SHP77 treated with DMSO at 0.1 percent for 48 hours (cell line): ENCODE data around the gene CSPG4.
"Not testable (repeated sequence)": the region's sequence is repeated elsewhere in the genome, so short reads cannot be mapped to it uniquely, and the experiment has no call there.

Experiments
- DNase-seq: peaks from one replicate; lab custom pipeline; 2025; lab: John Stamatoyannopoulos, UW

The CSPG4 gene

DNA sequence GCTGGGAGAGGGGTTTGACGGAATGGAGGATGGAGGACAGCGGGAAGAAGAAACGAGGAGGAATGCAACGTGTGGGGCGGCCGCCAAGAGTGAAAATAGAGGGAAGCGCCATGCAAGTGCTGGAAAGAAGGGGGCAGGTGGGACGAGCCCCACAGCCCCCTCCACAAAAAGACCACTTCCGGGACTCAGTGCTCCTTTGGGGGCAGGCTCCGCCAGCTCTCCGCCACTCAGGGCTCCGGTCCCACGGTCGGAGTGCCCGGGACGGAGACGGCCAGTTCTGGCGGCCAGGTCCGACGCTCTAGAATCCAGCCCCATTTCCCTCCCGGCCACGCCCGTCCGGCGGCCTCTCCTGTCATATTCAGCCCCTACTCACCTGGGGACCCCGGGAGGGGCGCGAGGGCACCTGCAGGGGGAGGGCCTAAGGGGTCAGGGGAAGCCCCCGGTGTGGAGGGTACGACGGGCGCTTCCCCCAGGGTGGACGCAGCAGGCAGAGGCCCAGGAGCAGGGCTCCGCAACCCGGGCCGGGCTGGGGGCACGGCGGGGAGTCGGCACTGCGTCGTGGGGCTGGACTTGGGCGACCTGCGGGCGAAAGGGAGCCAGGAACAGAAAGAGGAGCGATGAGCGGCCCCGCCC lies 25.5 kb upstream of the CSPG4 start:
- no peak for DNase-seq

DNA sequence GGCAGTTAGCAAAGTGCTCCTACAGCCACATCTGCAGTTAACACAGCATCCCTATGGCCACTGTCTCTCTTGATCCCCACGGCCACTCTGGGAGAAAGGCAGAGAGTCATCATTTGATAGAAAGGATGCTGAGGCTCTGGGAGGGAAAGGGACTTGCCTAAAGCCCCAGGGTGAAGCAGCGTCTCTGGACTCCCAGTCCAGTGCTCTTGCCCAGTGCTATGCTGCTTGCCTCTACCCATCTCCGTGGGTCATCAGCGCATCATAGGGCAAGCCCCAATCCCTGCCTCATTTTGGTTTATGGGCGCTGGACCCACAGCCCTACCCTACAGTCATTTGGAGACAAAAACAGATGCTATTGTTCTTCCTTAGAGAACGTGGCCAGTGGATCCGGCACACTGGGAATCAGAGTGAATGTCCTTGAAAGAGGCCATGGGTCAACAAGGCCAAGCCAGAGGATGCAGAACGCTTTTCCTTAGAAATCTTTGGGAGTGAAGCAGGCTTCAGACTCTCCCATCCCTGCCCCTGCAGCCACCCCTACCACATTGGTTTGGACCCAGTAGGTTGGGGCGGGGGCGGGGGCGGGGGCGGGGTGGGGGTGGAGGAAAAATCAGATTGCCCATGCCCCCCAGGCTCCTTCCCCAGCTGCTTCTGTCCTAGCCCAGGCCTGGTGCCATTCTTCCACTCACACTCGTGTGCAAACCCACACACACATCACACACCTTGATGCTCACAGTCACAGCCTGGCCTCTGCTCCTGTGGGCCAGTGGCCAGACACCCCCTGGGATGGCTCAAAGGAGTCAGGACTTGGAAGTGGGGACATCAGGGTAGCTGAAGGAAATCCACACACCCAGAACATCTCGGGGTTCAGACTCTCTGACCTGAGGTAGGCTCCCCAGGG lies 24.7 kb upstream of the CSPG4 start:
- not testable (repeated sequence) for DNase-seq

DNA sequence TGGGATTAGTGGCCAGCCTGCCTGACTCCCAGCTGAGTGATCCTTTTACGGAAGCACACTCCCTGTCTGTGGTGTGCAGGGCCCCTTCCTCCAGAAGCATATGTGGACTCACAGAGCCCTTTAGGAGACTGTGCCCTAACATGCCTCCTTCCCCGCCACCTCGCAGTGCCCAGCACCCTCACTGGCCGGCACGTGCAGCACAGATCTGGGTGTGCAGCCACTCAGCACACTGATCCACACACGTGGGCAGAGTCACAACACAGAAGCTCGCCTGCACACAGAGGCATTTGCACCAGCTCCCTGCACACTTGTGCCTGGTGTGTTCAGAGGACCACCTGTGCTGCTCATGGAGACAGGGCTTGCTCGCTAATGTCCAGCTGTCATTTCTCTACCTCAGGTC lies 23.6 kb upstream of the CSPG4 start:
- no peak for DNase-seq

DNA sequence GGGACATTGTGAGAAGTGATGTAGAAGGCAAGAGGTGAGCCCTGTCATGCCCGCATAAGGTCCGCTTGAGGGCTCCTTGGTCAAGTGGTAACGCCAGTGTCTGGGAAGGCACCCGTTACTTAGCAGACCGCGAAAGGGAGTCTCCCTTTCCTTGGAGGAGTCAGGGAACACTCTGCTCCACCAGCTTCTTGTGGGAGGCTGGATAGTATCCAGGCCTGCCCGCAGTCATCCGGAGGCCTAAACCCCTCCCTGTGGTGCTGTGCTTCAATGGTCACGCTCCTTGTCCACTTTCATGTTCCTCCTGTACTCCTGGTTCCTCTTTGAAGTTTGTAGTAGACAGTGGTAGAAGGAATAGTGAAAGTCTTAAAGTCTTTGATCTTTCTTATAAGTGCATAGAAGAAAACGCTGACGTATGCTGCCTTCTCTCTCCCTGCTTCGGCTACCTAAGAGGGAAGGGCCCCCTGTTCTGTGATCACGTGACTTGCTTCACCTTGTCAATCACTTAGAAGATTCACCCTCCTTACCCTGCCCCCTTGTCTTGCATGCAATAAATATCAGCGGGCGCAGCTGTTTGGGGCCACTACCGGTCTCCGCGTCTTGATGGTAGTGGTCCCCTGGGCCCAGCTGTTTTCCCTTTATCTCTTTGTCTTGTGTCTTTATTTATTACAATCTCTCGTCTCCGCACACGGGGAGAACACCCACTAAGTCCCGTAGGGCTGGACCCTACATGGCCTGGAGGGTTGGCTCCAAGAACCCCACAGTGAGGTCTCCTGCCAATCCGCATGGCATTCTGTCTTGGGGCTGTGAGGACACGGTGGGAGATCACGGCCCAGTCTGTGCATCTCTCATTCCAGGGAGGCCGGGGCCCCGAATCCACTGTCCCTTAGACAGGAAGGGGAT lies 22.5 kb upstream of the CSPG4 start:
- not testable (repeated sequence) for DNase-seq

DNA sequence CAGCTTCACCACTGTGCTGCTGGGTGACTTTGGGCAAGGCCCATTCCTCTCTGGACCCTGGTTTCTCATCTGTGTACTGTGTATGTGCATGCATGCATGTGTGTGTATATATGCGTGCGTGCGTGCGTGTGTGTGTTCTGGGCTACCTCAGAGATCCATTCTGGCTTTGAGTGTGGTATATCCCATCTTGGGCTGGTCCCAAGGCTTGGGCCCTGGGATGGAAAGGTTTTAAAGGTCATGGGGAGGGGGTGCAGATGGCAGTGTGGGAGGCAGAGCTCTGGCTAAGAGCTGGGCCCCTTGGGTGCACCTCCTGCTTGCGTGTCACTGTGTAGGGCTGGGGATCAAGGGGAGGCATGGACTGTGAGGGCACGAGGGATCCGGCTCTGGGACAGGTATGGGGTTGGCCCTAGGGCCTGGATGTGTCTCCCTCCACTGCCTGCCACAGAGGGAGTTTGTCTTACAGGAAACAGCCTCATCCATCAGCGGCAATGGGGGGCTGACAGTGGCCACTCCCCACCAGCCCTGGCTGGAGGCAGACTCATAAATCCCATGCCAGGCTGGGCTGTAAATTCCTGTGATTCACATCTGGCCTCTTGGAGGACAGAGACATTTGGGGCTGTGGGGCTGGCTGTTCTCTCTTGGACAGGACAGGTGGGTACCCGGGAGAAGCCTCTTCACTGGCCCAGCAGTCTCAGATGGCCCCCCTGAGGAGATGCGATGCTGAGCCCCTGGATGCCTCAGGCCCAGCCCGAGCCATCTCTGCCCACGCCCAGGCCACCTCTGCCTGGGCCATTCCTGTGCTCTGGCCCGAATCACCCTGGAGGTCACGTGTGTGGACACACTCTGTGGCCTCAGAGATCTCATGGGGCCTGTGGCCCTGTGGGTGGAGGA lies 21.4 kb upstream of the CSPG4 start:
- DNase-seq = no peak

DNA sequence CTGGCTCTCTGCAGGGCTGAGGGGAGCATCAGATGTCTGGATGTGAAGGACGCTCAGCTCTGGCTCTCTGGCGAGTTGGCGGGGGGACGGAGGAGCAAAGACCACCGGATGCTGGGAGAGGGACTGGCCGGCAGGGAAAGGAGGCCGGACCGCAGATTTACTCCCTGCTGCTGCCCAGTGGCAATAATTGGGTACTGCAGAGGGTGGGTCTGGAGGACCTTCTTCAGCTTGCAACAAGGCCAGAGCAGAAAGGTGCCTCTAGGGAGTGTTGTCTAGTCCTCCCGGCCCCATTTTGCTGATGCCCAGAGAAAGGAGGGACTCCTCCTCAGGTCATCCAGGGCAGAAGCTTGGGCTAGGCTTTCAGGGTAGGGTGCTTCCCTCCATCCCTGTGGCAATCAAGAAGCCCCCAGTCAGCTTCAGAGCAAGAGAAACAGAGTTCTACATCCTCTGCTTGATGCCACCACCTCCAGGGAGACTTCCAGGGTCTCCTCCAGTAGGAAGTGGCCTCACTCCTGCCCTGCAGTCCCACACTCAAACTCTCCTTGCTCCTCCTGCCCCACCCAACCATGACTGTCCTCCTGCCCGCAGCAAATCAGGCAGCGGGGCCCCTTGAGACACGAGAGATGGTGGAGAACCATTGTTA lies 20.3 kb upstream of the CSPG4 start:
- DNase-seq = peak; percentile 47

DNA sequence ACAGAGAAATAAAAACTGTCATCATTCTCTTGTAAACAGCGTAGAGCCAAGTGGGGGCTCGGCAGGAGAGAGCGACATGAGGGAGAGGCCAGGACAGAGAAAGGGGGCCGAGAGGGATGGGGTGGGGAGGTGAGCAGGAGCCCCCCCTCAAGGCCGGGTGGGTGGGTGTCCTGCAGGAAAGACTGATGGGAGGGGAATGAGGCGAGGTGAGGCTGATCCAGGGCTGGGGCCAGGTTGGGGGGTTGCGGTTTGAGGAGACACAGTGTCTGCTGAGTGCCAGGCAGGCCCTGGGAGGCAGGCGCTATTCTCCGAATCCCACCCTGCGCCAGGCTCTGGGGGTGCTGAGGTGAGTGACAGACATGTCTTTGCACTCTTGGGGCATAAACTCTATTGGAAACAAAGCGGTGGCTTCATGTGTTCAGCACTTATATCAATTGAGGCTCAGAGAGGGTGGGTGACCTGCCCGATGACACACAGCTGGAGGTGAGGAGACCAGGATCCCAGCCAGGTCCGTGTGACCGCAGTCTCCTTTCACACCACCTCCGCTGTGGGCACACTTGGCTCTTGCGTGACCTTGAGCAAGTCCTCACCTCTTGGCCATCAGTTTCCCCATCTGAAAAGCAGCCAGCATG lies 19.6 kb upstream of the CSPG4 start:
- DNase-seq = no peak

DNA sequence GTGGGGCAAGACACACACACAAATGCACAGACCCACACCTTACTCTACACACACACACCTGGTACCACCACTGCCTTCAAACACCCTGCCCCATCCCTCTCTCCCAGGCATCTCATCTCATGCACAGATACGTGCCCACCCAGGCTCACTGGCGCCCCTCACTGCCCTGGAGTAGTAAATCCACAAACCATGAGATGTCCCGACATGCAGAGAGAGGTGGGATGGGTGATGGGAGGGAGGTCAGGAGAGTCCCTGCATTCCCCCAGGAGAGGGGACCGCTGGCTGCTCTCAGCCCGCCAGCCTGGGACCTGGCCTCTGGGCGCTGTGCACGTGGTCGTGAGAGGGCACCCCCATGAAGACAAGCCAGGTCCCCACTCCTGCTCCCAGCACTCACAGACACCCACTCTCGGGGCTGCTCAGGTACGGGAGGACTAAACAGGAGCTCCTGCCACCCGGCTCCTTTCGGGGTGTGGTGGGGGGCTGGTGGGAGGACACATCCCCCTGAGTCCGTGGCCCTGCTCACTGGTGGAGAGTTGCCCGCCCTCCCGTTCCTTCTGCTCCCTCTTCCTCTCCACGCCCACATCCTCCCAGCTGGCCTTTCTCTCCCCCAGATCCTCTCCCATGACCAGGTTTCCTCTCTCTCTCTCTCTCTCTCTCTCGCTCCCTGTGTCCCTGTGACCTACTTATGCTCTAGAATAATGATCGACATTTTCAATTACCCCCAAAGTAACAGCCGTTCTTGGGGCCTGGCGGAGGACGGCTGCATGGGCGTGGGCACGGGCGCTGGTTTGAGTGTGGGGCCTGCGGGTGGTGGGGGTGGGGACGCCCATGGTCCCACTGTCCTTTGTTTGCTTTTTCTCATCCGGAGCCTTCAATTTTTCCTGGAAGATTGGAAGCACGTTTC lies 18.9 kb upstream of the CSPG4 start:
- no peak for DNase-seq

DNA sequence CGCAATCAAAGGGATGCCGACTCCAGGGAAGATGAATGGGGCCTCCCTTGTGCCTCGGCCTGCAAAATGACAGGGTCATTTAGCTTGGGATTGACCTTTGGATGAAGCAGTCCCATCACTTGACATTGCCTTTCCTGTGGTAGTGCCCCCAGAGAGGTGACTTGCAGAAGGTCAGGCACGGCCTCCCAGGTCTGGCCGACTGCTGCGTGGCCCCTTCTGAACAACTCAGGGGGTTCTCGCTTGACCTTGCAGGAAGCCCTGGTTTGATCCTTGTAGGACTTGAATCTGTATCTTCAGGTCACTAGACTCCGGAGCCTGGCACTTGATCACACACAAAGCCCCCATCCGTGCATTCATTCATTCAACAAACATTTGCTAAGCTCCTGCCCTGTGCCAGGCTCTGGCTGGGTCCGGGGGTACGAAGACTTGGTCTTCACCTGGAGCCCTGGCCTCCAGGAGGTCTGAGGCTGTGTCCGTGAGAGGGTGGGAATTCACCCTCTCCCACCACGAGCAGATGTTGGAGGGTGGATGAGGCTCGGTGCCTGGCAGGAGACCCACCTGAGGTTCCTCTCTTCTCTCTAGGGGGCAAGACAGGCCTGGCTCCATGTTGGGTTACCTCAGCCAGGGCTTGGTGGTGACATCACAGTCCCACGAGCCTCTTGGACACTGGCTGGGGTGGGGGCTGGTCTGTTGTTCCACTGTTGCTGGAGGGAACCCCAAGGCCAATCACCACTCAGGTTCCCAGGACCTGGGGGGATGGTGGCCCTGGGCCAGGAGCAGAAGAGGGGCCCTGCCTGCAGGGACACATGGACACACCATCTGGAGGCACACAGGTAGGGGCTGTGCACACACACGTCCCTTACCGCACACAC lies 18.0 kb upstream of the CSPG4 start:
- DNase-seq = not testable (repeated sequence)

DNA sequence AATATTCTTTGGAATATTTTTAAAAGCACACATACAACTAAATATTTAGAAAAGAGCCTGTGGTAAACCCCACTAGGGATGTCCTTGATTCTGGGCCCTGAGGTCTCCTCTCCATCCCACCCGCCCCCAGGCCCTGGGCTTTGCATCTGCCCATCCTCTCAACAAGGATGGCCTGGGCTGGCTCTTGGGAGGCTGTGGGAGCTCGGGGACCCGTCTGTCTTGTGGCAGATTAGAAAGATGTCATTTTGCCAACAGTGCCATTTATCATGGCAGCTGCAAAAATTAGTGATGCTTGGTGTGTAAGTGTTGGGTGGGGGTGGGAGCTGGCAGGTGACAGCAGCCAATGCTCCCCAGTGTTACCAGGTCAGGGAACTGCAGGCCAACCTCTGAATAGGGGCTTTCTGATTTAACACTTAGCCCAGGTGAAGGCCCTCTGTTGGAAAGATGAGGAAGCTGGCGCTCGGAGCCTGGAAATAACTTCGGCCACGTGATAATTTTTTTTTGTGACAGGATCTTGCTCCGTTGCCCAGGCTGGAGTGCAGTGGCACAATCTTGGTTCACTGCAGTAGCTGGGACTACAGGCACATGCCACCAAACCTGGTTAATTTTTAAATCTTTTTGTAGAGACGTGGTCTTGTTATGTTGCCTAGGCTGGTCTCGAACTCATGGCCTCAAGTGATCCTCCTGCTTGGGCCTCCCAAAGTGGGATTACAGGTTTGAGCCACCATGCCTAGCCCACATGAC lies 16.9 kb upstream of the CSPG4 start:
- DNase-seq = no peak

DNA sequence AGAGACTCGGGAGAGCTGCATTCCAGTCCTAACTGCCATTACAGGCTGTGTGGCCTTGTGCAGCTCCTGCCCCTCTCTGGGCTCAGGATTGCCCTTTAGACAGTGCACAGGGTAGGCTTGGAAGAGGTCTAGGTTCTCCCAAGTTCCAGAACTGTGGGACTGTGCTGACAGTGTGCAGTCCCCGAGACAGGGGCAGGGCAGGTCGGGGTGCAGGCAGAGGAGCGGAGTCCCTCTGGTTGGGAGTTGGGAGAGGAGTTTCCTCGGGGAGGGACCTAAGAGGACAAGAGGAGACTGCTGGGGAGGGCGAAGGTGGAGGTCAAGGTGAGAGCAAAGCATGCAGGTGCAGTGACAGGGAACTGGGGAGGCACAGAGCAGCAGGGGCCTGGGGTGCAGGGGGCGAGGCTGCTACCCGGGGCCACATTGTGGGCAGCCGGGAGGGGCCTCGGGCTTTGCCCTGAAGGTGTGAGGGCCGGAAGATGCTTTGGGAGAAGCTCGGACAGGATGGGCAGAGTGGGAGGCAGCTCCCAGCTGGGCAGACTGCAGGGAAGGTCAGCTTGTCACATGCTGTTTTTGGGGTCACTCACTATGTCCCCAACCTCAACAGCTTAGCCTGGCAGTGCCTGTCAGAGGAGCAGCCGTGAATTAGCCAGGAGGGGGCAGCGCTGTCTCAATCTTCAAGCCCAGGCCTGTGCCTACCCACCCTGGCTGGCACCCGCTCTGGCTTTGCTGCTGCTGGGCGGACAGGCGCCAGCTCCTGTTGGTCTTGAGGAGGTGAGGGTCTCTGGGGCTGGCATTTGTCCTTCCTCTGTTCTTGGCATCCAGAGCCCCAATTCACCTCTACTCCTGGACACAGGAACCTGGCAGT lies 15.4 kb upstream of the CSPG4 start:
- no peak for DNase-seq

DNA sequence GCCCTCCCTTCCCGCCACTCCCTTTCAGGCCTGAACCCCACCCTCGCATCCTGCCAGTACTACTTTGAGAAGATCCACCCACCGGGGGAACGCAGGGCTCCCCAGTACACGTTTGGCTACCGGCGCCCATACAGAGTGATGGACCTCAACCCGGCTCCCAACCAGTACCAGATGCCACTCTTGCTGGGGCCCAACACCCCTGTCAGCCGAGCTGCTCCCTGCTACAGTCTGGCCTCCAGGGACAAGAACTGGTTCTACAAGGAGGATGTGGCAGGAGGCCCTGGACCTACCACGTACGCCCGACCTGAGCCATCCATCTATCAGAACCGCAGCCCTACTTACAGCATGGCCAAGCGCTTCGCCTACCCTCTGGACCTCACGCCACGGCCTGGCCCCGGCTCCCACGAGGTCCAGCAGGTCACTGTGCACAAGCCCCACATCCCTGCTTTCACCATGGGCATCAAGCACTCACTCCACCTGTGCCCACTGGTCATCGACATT lies 14.4 kb upstream of the CSPG4 start:
- no peak for DNase-seq

DNA sequence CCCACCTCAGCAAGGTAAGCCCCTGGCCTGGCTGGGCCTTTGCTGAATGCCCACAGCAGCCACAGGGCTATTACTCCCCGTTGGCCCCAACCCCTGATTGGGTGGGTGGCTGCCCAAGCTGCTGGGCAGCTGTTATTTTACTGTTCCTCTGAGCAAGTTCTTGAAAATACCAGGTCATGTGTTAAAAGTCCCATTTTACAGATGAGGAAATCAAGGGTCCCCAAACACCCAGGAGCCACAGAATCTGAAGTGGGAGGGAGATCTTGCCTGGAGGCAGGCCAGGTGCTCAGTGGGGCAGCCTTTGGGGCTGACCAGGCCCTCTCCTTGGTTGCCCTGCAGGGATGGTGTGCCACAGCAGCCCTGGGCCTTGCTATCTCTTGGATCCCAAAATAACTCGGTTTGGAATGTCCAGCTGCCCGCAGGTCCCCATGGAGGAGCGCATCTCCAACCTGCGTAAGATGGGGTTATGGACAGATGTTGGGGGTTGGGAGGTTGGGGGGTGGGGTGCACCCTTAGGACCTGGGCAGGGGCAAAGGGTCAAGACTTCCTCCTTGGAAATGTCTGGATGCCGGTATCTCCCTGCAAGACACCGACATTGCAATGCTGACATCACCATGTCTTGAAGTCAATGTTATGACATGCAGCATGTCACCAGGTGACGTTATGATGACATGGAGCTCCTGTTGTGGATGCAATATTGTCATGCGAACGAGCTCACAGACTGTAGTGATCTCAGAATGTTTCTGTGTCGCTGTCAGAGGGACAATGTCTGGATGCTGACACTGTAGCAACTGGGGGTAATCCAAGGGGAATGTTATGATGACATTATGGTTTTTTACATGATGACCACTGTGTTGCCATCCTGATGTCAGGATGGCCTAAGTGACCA lies 13.3 kb upstream of the CSPG4 start:
- no peak for DNase-seq

DNA sequence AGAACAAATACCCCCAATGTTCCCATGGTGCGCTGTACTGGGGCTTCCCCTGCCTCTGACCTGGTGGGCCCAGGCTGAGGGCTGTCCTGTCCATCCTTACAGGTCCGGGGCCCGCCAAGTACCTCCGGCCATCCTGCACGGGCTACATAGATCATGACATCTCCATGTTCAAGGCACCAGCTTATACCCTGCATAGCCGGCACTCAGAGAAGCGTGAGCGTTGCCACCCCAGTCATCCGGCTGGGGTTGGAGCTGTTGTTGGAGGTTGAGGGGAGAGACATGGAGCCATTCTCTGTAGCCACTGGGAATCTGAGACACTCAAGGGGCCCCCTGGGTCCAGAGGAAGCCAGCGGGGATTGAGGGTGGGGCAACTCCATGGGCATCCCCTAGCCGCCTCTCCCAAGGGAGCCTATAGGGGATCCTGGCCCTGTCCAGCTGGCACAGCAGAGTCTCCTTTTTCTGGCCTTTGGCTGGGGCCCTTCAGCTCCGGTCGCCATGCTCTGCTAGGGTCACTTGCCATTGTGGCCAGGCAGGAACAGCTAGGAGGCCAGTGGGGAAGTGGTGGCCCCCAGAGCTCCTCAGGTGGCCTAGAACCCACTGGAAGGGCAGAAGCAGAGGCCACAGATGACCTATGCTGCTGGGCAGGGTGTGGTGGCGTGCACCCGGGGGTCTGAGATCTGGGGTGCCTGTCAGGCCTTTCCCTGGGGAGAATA lies 12.5 kb upstream of the CSPG4 start:
- no peak for DNase-seq
